HCT116 (cell line): ENCODE data around the gene ARTN.

Source experiments
- EZH2 ChIP-seq: fragments of 200-600 bp; sonication (generic); IDR thresholded peaks from 2 replicates; pipeline ENCODE4 v1.6.1; 2017; ENCODE audit warnings: antibody characterized with exemption, mixed run types
- POLR2A ChIP-seq: IDR thresholded peaks from 2 replicates; pipeline ENCODE4 v1.7.0; 2011; ENCODE audit warnings: borderline replicate concordance; ENCODE audit not compliant: insufficient read depth, insufficient read length; ENCODE audit errors: extremely low read depth
- TF ChIP-seq, protein P1 (sequence below): IDR thresholded peaks from 2 replicates; pipeline ENCODE4 v1.6.1; 2012
- TF ChIP-seq, protein P2 (sequence below), 3 experiments: fragments of 200-600 bp in 1 of 3; sonication (generic) in 1 of 3; IDR thresholded peaks in 2 of 3; conservative IDR thresholded peaks in 1 of 3; 2 replicates each; pipeline ENCODE4 v1.5.1; 2012 to 2017; ENCODE audit warnings: low read depth in 2 of 3, low read length in 2 of 3, antibody characterized with exemption in 1 of 3, borderline replicate concordance in 1 of 3, control low read depth in 1 of 3, mild to moderate bottlenecking in 1 of 3, mixed read lengths in 1 of 3, mixed run types in 1 of 3, moderate library complexity in 1 of 3; ENCODE audit not compliant: insufficient read depth in 1 of 3

DNA sequence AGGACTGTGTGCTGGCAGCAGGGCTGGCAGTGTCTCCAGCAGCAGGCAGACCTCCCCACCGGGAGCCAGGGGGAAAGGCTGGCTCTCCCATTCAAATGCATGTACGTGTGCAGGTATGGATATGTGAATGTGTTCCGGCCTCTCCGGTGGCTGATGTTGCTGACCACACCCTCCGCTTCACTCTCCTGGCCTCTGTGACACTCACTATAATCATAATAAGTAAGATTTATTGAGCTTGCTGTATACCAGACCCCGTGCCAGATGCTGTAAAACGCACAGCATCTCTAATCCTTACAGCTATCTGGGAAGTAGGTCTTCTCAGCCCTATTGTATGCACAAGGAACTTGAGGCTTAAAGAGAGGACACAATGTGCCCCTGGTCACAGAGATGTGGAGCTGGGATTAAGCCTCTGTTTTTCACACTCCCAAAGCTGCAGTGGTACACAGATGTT is 20.5 kb upstream of the ARTN start:
- TF ChIP-seq, protein P1, sequence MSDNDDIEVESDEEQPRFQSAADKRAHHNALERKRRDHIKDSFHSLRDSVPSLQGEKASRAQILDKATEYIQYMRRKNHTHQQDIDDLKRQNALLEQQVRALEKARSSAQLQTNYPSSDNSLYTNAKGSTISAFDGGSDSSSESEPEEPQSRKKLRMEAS: no peak
- TF ChIP-seq EZH2: no peak
- TF ChIP-seq, protein P2, sequence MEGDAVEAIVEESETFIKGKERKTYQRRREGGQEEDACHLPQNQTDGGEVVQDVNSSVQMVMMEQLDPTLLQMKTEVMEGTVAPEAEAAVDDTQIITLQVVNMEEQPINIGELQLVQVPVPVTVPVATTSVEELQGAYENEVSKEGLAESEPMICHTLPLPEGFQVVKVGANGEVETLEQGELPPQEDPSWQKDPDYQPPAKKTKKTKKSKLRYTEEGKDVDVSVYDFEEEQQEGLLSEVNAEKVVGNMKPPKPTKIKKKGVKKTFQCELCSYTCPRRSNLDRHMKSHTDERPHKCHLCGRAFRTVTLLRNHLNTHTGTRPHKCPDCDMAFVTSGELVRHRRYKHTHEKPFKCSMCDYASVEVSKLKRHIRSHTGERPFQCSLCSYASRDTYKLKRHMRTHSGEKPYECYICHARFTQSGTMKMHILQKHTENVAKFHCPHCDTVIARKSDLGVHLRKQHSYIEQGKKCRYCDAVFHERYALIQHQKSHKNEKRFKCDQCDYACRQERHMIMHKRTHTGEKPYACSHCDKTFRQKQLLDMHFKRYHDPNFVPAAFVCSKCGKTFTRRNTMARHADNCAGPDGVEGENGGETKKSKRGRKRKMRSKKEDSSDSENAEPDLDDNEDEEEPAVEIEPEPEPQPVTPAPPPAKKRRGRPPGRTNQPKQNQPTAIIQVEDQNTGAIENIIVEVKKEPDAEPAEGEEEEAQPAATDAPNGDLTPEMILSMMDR (IDR thresholded peaks at IDR 0.05 in 2 of 3, conservative IDR thresholded peaks at IDR 0.05 in 1 of 3; ENCODE audit: borderline replicate concordance in 1 of 3, insufficient read depth in 1 of 3, low read depth in 2 of 3, low read length in 2 of 3): no peak
- no peak for TF ChIP-seq POLR2A
